Fibroblast of mammary gland (primary cell): ENCODE results near the gene MRPL28.
"Not testable (repeated sequence)": the region's sequence is repeated elsewhere in the genome, so short reads cannot be mapped to it uniquely, and the experiment has no call there.

ENCODE experiments used
- DNase-seq: peaks from one replicate; pipeline ENCODE4 v3.0.0-alpha.2; 2010; ENCODE audit warnings: low read depth
- H3K4me3 ChIP-seq: 2 replicates; pipeline ENCODE4 v1.5.1; 2011; ENCODE audit warnings: low read depth, mild to moderate bottlenecking, low read length, moderate library complexity; ENCODE audit not compliant: control insufficient read depth
- TF ChIP-seq, protein P1 (sequence below): conservative IDR thresholded peaks from 2 replicates; pipeline ENCODE4 v1.5.1; 2011; ENCODE audit warnings: low read depth, low read length, inconsistent platforms; ENCODE audit not compliant: control insufficient read depth, insufficient read depth

MRPL28 gene

DNA sequence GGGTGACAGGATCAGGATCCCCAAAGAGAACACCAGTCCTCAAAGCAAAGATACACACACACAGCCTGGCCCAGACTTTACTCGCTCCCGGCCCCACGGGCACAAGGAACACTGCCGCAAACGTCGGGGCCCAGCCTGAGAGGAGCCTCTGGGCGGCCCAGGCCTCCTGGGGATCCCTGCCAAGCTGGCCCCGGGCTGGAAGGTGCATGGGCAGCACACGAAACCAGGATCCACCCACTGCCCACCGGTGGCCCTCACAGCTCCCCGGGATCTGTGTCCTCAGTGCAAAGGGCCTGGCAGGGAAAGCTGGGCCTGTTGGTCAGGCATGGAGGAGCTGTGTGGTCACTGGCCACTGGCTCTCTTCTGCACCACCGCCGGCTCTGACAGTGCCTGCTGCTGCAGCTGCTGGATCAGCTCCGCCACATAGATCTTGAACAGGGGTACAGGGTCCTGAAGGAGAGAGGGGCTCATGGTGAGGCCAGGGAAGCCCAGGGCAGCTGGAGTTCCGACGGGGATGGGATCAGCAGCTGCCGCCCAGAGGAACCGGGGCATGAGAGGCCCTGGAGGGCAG is 2.9 kb downstream of the MRPL28 start:
- H3K4me3 ChIP-seq = no peak overlapping the region
- no peak for DNase-seq
- TF ChIP-seq, protein P1, sequence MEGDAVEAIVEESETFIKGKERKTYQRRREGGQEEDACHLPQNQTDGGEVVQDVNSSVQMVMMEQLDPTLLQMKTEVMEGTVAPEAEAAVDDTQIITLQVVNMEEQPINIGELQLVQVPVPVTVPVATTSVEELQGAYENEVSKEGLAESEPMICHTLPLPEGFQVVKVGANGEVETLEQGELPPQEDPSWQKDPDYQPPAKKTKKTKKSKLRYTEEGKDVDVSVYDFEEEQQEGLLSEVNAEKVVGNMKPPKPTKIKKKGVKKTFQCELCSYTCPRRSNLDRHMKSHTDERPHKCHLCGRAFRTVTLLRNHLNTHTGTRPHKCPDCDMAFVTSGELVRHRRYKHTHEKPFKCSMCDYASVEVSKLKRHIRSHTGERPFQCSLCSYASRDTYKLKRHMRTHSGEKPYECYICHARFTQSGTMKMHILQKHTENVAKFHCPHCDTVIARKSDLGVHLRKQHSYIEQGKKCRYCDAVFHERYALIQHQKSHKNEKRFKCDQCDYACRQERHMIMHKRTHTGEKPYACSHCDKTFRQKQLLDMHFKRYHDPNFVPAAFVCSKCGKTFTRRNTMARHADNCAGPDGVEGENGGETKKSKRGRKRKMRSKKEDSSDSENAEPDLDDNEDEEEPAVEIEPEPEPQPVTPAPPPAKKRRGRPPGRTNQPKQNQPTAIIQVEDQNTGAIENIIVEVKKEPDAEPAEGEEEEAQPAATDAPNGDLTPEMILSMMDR = no peak

DNA sequence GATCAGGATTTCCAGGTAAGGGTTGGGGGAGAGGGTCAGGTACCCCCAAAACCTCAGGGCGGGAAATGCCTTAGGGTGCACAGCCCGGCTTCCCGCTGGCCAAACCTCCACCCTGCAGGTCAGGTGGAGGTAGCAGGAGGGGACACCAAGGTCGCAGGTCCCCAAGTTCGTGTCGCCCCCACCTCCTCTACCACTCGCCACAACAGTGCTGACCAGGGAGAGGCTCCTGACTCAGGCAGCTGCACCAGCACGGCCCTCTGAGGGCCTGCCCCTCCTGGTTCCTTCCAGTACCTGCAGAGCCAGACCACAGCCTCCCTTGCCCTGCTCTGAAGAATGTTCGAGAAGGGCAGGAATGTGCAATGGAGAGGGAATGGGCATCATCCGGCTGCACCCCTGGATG is 3.9 kb downstream of the MRPL28 start:
- no peak overlapping the region for H3K4me3 ChIP-seq
- TF ChIP-seq, protein P1 = no peak
- DNase-seq = no peak

DNA sequence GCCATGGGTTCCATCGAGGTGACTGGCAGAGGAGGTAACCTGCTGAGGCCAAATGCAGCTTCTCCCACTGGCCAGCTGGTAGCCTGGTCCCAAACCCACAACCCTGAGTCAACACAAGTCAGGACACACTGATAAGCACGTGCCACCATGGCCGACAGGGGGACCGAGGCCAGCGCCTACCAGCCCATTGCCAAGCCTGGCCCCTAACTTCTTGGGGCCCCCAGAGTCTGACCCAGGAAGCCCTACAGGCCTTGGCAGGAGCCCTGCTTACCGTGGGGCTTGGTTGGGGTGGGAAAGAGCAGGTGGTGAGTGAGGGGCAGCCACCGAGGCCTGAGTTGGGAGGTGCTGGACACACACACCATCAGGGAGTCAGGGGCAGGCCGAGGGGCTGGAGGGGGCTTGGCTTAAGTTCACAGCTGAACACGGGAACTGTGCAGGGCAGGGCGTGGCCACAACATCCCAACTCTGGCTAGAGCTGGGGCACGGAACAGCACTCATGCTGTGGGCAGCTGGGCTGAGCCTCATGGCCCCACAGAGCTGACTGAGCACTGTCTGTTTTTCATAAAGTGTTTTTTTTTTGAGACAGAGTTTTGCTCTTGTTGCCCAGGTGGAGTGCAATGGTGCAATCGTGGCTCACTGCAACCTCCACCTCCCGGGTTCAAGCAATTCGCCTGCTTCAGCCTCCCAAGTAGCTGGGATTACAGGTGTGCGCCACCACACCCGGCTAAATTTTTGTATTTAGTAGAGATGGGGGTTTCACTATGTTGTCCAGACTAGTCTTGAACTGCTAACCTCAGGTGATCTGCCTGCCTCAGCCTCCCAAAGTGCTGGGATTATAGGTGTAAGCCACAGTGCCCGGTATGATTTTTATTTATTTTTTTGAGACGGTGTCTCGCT is 5.5 kb downstream of the MRPL28 start:
- no peak for DNase-seq
- H3K4me3 ChIP-seq = no peak overlapping the region
- TF ChIP-seq, protein P1 = no peak

DNA sequence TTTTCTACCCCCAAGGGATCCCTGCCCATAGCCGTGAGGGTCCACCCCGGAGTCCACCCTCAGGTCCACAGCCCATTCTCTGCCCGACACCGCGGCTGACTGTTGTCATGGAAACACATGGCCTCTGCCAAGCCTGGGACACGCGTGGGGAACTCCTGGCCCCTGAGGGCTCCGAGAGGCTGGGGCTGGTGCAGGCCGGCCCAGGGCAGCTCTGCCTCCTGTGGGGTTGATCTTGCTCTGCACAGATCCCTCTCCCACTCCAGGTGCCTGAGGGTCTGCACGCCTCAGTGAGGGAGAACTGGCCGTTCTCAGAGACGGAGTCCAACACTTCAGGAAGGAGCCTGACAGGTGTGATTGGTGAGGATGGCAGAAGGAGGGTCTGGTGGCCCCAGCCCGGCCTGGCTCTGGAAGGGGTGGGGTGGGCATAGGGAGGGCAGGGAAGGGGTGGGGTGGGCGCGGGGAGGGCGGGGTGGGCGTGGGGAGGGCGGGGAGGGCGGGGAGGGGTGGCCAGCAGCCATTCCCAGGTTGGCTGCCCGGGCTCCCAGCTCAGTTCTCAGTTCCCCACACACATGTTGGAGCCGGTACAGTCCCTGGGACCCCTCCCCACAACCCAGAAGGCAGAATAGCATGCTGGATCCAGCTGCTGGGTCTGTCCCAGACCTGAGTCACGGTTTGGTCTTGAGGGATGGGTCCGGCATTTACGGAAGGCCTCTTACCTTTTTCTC is 6.4 kb downstream of the MRPL28 start:
- TF ChIP-seq, protein P1 = no peak
- DNase-seq = no peak
- H3K4me3 ChIP-seq = no peak overlapping the region

DNA sequence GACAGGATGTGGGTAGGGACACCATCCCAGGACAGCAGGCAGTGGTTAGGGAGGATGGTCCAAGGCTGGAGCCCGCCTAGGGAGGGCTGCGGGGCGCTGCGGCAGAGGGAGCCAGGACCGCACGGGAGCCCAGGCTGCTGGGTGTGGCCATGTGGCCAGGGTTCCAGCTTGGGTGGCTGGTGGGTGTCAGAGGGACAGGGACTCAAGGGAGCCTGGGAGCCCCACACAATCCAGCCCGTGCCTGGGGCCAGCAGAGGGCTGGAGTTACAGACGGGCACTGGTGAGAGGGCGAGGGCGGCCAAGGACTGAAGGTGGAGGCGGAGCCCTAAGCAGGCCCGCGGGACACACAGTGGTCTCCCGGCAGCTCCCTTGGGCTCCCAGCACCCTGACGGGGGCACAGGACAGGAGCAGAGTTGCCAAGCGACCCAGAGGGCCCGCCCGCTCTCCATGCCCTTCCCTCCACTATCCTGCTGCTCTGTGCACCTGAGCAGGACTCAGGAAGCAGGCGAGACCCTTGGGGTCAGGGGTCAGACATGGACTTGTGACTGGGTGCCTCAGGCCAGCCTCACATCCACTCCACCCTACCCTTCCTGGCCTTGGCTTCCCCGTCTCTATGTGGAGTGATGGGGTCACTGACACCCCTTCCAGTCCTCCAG is 7.1 kb downstream of the MRPL28 start:
- DNase-seq = no peak
- no peak overlapping the region for H3K4me3 ChIP-seq
- TF ChIP-seq, protein P1 = no peak

DNA sequence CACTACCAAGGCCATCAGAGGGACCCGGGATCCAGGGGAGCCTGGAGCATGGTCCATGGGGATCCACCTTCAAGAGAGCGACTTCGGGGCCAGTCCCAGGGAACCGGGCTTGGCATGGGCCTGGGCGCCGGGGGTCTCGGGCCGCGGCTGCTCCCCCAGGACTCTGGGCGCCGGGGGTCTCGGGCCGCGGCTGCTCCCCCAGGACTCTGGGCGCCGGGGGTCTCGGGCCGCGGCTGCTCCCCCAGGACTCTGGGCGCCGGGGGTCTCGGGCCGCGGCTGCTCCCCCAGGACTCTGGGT is 7.7 kb downstream of the MRPL28 start:
- not testable (repeated sequence) for H3K4me3 ChIP-seq, DNase-seq
